GM12891 (cell line): ENCODE measurements around the gene PPIP5K2.

Source experiments
- PAX5 ChIP-seq: IDR thresholded peaks from 2 replicates; pipeline ENCODE4 v1.6.1; 2011; ENCODE audit warnings: low read length, moderate library complexity, mild to moderate bottlenecking; ENCODE audit not compliant: insufficient read depth, severe bottlenecking
- POLR2A ChIP-seq: IDR thresholded peaks from 2 replicates; pipeline ENCODE4 v1.6.1; 2011; ENCODE audit warnings: low read depth, low read length, control low read depth
- POLR2AphosphoS5 ChIP-seq: IDR thresholded peaks from 2 replicates; pipeline ENCODE4 v1.6.1; 2011; ENCODE audit warnings: low read depth, low read length, control low read depth
- POU2F2 ChIP-seq: IDR thresholded peaks from 2 replicates; pipeline ENCODE4 v1.6.1; 2011; ENCODE audit warnings: low read depth, mild to moderate bottlenecking, control low read depth, low read length, moderate library complexity
- TAF1 ChIP-seq: IDR thresholded peaks from 2 replicates; pipeline ENCODE4 v1.6.1; 2011; ENCODE audit warnings: low read depth, low read length, control low read depth

DNA sequence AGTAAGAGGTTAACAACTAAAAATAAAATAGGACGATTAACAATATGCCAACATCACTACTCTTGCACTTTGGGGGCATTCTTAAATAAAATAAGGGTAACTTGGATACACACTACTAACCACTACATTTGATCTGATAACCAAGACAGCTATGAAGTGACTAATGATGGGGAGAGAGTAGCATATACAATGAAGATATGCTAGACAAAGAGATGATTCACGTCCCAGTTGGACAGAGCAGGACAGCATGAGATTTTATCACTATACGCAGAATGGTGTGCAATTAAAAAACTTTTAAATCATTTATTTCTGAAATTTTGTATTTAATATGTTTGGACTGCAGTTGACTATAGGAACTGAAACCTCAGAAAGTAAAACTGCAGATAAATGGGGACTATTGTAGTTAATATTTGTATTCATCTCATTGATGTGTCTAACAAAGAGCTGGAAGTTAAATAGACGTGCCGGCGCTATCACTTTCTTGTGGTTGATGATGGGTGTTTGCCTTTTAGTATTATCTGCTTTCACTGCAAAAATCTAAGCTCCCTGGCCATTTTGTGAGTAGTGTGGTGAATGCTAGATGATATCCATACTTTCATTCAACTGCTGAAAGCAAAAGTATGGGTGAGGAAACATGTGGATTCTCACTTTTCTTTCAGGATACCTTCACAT lies 18.9 kb upstream of the PPIP5K2 start:
- no peak for TF ChIP-seq TAF1
- TF ChIP-seq POLR2A = no peak
- no peak for TF ChIP-seq POLR2AphosphoS5
- no peak for TF ChIP-seq POU2F2
- TF ChIP-seq PAX5 = no peak
